Breast epithelium (tissue), 3 donors: Measurements from ENCODE around the gene REM1.

Source experiments
- POLR2AphosphoS5 ChIP-seq, 3 donors: sonication (generic); formaldehyde crosslinking; IDR thresholded peaks; one replicate each; pipeline ENCODE4 v1.6.1; 2017; ENCODE audit warnings: antibody characterized with exemption in 3 of 3
- TF ChIP-seq, protein P1 (sequence below), 3 donors: fragments of 450-650 bp; IDR thresholded peaks; one replicate each; pipeline ENCODE4 v1.5.1; 2016 to 2017; ENCODE audit warnings: antibody characterized with exemption in 3 of 3, mild to moderate bottlenecking in 3 of 3, moderate library complexity in 3 of 3

DNA sequence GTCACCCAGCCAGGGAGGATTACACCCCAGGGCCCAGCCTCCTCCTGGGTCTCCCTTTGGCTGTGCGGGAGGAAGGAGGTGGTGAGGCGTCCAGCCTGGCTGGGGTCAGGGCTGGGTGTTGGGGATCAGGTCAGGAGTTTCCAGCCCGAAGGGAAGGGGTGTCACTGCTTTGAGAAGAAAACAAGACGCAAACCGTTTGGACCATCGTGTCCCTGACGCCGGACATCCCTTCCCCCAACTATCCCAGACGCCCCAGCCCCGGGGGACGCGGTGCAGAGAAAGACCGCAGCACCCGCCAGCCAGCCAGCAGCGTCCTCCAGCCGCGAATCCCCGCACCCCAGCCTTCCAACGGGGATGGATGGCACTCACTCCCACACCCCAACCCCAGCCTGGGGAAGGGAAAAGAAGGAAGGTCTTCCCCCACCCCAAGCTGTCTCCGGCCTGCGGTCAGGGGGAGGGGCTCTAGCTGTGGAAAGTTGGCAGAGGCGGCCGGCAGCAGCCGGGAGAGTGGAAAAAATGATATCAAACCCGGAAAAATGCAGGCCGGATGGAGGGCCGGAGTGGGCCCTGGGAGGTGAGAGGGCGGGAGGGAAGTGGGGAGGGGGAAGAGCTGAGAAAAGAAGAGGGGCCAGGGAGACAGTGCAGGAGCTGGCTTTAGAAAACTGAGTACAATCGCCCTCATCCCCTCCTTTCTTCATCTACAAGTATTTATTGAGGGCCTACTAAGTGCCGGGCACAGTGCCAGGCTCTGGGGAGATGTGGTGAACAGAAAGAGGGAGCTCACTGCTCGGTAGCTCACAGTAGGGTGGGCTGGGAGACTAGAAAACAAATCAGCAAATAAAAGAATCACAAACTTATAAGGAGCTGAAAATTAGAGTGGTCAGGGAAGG is 10.6 kb downstream of the REM1 start:
- TF ChIP-seq, protein P1, sequence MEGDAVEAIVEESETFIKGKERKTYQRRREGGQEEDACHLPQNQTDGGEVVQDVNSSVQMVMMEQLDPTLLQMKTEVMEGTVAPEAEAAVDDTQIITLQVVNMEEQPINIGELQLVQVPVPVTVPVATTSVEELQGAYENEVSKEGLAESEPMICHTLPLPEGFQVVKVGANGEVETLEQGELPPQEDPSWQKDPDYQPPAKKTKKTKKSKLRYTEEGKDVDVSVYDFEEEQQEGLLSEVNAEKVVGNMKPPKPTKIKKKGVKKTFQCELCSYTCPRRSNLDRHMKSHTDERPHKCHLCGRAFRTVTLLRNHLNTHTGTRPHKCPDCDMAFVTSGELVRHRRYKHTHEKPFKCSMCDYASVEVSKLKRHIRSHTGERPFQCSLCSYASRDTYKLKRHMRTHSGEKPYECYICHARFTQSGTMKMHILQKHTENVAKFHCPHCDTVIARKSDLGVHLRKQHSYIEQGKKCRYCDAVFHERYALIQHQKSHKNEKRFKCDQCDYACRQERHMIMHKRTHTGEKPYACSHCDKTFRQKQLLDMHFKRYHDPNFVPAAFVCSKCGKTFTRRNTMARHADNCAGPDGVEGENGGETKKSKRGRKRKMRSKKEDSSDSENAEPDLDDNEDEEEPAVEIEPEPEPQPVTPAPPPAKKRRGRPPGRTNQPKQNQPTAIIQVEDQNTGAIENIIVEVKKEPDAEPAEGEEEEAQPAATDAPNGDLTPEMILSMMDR (IDR thresholded peaks at IDR 0.05), result no peak
- no peak for TF ChIP-seq POLR2AphosphoS5 (IDR thresholded peaks at IDR 0.05)
